HEK293 (cell line): Measurements from ENCODE around the gene DOK7.

ENCODE experiments used
- CTCF ChIA-PET: fragments of 350-600 bp; formaldehyde crosslinking; extraction: SDS; loops from one replicate; lab custom pipeline; 2021; ENCODE audit warnings: antibody characterized with exemption; lab: Yijun Ruan, JAX
- POLR2A ChIA-PET: fragments of 300-600 bp; formaldehyde crosslinking; extraction: SDS; loops from one replicate; lab custom pipeline; 2020; ENCODE audit warnings: antibody characterized with exemption, inconsistent platforms; lab: Yijun Ruan, JAX
- H3K27ac ChIP-seq: fragments of 200-500 bp; sonication (Bioruptor generic); 2 replicates; pipeline ENCODE4 v1.5.1; 2014; ENCODE audit warnings: low read depth, low read length, control low read depth, inconsistent platforms; ENCODE audit errors: extremely low read depth
- H3K36me3 ChIP-seq, 2 experiments: fragments of 200-500 bp in 1 of 2; sonication (Bioruptor generic) in 1 of 2; 1 replicate in 1 of 2; 2 replicates in 1 of 2; pipeline ENCODE4 v1.5.1; 2014 to 2017; ENCODE audit warnings: inconsistent platforms in 2 of 2, low read length in 2 of 2; ENCODE audit not compliant: control insufficient read depth in 2 of 2, insufficient read depth in 1 of 2
- H3K4me1 ChIP-seq: fragments of 200-500 bp; sonication (Bioruptor generic); 2 replicates; pipeline ENCODE4 v1.5.1; 2014; ENCODE audit warnings: mild to moderate bottlenecking, low read length, inconsistent platforms; ENCODE audit not compliant: control insufficient read depth, insufficient read depth
- H3K4me3 ChIP-seq: 2 replicates; pipeline ENCODE4 v1.5.1; 2011; ENCODE audit warnings: low read depth, mild to moderate bottlenecking, control low read depth, low read length, moderate library complexity
- H3K9me3 ChIP-seq: fragments of 200-500 bp; sonication (Bioruptor generic); 2 replicates; pipeline ENCODE4 v1.5.1; 2014; ENCODE audit warnings: low read depth, low read length, inconsistent platforms; ENCODE audit not compliant: control insufficient read depth, insufficient read depth
- KLF9 ChIP-seq: fragments of 450-650 bp; formaldehyde crosslinking; IDR thresholded peaks from 2 replicates; pipeline ENCODE4 v1.5.1; 2016; ENCODE audit warnings: missing biosample characterization, missing genetic modification characterization, low read depth
- PRDM1 ChIP-seq: fragments of 450-650 bp; formaldehyde crosslinking; IDR thresholded peaks from 2 replicates; pipeline ENCODE4; 2016; ENCODE audit warnings: missing biosample characterization, missing genetic modification characterization
- TCF7L2 ChIP-seq: IDR thresholded peaks from 2 replicates; pipeline ENCODE4 v1.6.1; 2011; ENCODE audit warnings: low read depth, mild to moderate bottlenecking, inconsistent platforms, low read length, moderate library complexity, borderline replicate concordance
- ZBTB20 ChIP-seq: fragments of 450-650 bp; formaldehyde crosslinking; IDR thresholded peaks from 2 replicates; pipeline ENCODE4 v1.5.1; 2016; ENCODE audit warnings: missing biosample characterization, missing genetic modification characterization
- ZNF10 ChIP-seq: fragments of 450-650 bp; formaldehyde crosslinking; IDR thresholded peaks from 2 replicates; pipeline ENCODE4 v1.5.1; 2017; ENCODE audit warnings: missing biosample characterization, missing genetic modification characterization
- ZNF266 ChIP-seq: fragments of 450-650 bp; formaldehyde crosslinking; IDR thresholded peaks from 2 replicates; pipeline ENCODE4 v1.5.1; 2016; ENCODE audit warnings: missing biosample characterization, missing genetic modification characterization, low read depth
- ZNF423 ChIP-seq: fragments of 450-650 bp; formaldehyde crosslinking; IDR thresholded peaks from 2 replicates; pipeline ENCODE4 v1.5.1; 2016; ENCODE audit warnings: missing biosample characterization, missing genetic modification characterization
- ZNF626 ChIP-seq: fragments of 450-650 bp; sonication (Bioruptor Pico); formaldehyde crosslinking; IDR thresholded peaks from 2 replicates; pipeline ENCODE4 v1.5.1; 2018; ENCODE audit warnings: missing biosample characterization, missing genetic modification characterization, inconsistent platforms
- ZNF654 ChIP-seq: fragments of 450-650 bp; formaldehyde crosslinking; IDR thresholded peaks from 2 replicates; pipeline ENCODE4 v1.5.1; 2016; ENCODE audit warnings: low read depth, missing biosample characterization, missing genetic modification characterization
- ZNF707 ChIP-seq: fragments of 450-650 bp; formaldehyde crosslinking; IDR thresholded peaks from 2 replicates; pipeline ENCODE4 v1.5.1; 2016; ENCODE audit warnings: missing biosample characterization, missing genetic modification characterization
- ZNF843 ChIP-seq: fragments of 450-650 bp; formaldehyde crosslinking; IDR thresholded peaks from 2 replicates; pipeline ENCODE4 v1.5.1; 2016; ENCODE audit warnings: missing biosample characterization, missing genetic modification characterization
- TF ChIP-seq, protein P1 (sequence below): fragments of 450-650 bp; formaldehyde crosslinking; IDR thresholded peaks from 2 replicates; pipeline ENCODE4 v1.5.1; 2016; ENCODE audit warnings: missing biosample characterization, missing genetic modification characterization, low read depth
- TF ChIP-seq, protein P2 (sequence below): fragments of 450-650 bp; formaldehyde crosslinking; IDR thresholded peaks from 2 replicates; pipeline ENCODE4 v1.5.1; 2016; ENCODE audit warnings: missing biosample characterization, missing genetic modification characterization
- TF ChIP-seq, protein P3 (sequence below): fragments of 450-650 bp; formaldehyde crosslinking; IDR thresholded peaks from 2 replicates; pipeline ENCODE4 v1.5.1; 2017; ENCODE audit warnings: missing biosample characterization, missing genetic modification characterization
- TF ChIP-seq, protein P4 (sequence below): fragments of 450-650 bp; formaldehyde crosslinking; IDR thresholded peaks from 2 replicates; pipeline ENCODE4 v1.5.0; 2017; ENCODE audit warnings: missing biosample characterization, missing genetic modification characterization, borderline replicate concordance
- TF ChIP-seq, protein P5 (sequence below): fragments of 450-650 bp; formaldehyde crosslinking; IDR thresholded peaks from 2 replicates; pipeline ENCODE4 v1.5.1; 2017; ENCODE audit warnings: missing biosample characterization, missing genetic modification characterization

The DOK7 gene

DNA sequence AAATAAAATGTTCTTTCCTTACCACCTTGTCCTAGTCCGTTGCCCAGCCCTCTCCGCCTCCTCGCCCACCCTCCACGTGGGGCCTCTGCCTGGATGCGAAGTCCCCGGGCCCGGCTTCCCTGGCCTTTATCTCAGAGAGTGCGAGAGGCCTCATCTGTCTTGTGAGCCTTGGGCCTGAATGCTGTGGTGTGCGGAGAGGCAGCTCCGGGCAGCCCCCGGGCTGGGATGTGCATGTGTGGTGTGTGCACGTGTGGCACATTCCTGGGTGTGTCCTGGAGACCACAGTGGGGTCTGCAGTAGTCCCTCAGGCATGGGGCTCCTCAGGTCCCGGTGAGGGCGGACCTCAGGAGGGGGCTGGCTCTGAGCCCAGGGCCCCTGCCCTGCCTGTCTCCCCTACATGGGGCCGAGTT lies 31.4 kb downstream of the DOK7 start:
- H3K27ac ChIP-seq, result no peak overlapping the region
- POLR2A ChIA-PET, result no interaction called here

DNA sequence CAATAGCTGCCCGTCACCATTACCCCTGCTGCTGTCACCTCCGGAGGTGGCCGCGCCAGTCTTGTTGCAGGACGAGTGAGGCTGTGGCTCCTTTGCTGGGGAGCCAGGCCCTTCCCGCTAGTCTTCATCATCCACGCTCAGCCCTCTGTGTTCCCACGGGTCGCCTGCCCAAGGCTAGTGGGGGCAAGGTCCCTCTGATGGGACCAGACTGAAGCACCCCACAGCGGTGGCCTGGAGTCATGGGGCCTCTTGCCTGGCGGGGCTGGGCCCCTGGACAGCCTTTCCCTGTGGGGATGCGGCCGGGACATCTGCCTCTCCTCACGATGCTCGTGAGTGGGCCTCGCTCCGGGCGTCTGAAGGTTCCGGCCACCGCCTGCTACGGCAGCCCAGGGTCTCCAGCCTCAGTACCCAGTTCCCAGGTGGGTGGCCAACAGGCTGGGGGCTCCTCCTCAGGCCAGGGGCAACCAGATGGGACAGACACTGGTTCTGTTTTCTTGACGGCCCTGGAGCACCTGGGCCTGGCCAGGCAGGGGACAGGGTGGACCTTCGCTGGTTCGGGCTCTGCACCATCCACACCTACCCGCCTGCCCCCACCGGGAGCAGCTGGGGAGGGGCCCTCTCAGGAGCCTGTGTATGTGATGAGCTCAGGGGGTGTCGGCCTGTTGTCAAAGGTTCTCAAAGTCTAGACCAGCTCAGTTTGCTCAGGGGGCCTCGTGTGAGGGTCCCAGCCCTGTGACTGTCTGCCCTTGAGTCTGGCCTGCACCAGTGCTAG lies 32.3 kb downstream of the DOK7 start:
- POLR2A ChIA-PET, result interaction anchor here (1.5 kb wide), 1 partner anchor 9 kb away, joined by 3 read pairs; no protein-coding TSS in a partner anchor
- no peaks in the 10 kb centered on the region for H3K36me3 ChIP-seq
- CTCF ChIA-PET, result interaction anchor here (1.2 kb wide), 1 partner anchor 14 kb away, joined by 3 read pairs; no protein-coding TSS in a partner anchor

More for the DNA sequence above, 31.4 kb downstream of the DOK7 start:
- CTCF ChIA-PET, result interaction anchor here (0.5 kb wide), 1 partner anchor 841 kb away, joined by 4 read pairs; no protein-coding TSS in a partner anchor
- Histone ChIP-seq H3K4me1 (no peaks in the 10 kb centered on the region), H3K36me3 (no peaks in the 10 kb centered on the region), H3K4me3 (no peak overlapping the region), H3K9me3 (no peaks in the 10 kb centered on the region)
- TF ChIP-seq ZNF843 (tag by site-specific recombination), result no peak

More for the DNA sequence above, 32.3 kb downstream of the DOK7 start:
- Histone ChIP-seq H3K9me3 (no peaks in the 10 kb centered on the region), H3K4me1 (no peaks in the 10 kb centered on the region), H3K4me3 (no peak overlapping the region), H3K27ac (no peak overlapping the region)
- TF ChIP-seq TCF7L2, result no peak
- TF ChIP-seq KLF9 (tag by site-specific recombination), result no peak
- TF ChIP-seq PRDM1 (tag by site-specific recombination), result no peak
- TF ChIP-seq, protein P1, sequence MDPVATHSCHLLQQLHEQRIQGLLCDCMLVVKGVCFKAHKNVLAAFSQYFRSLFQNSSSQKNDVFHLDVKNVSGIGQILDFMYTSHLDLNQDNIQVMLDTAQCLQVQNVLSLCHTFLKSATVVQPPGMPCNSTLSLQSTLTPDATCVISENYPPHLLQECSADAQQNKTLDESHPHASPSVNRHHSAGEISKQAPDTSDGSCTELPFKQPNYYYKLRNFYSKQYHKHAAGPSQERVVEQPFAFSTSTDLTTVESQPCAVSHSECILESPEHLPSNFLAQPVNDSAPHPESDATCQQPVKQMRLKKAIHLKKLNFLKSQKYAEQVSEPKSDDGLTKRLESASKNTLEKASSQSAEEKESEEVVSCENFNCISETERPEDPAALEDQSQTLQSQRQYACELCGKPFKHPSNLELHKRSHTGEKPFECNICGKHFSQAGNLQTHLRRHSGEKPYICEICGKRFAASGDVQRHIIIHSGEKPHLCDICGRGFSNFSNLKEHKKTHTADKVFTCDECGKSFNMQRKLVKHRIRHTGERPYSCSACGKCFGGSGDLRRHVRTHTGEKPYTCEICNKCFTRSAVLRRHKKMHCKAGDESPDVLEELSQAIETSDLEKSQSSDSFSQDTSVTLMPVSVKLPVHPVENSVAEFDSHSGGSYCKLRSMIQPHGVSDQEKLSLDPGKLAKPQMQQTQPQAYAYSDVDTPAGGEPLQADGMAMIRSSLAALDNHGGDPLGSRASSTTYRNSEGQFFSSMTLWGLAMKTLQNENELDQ, result no peak
- no peak for TF ChIP-seq ZNF423
- TF ChIP-seq, protein P2, sequence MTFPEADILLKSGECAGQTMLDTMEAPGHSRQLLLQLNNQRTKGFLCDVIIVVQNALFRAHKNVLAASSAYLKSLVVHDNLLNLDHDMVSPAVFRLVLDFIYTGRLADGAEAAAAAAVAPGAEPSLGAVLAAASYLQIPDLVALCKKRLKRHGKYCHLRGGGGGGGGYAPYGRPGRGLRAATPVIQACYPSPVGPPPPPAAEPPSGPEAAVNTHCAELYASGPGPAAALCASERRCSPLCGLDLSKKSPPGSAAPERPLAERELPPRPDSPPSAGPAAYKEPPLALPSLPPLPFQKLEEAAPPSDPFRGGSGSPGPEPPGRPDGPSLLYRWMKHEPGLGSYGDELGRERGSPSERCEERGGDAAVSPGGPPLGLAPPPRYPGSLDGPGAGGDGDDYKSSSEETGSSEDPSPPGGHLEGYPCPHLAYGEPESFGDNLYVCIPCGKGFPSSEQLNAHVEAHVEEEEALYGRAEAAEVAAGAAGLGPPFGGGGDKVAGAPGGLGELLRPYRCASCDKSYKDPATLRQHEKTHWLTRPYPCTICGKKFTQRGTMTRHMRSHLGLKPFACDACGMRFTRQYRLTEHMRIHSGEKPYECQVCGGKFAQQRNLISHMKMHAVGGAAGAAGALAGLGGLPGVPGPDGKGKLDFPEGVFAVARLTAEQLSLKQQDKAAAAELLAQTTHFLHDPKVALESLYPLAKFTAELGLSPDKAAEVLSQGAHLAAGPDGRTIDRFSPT (tag by site-specific recombination), result no peak
- no peak for TF ChIP-seq ZNF654
- no peak for TF ChIP-seq ZNF707 (tag by site-specific recombination)
- TF ChIP-seq, protein P3, sequence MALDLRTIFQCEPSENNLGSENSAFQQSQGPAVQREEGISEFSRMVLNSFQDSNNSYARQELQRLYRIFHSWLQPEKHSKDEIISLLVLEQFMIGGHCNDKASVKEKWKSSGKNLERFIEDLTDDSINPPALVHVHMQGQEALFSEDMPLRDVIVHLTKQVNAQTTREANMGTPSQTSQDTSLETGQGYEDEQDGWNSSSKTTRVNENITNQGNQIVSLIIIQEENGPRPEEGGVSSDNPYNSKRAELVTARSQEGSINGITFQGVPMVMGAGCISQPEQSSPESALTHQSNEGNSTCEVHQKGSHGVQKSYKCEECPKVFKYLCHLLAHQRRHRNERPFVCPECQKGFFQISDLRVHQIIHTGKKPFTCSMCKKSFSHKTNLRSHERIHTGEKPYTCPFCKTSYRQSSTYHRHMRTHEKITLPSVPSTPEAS (tag by site-specific recombination), result no peak
- TF ChIP-seq ZNF266 (tag by site-specific recombination), result no peak
- no peak for TF ChIP-seq ZNF10 (tag by site-specific recombination)
- TF ChIP-seq ZBTB20 (tag by site-specific recombination), result no peak
- no peak for TF ChIP-seq ZNF626 (tag by site-specific recombination)
- TF ChIP-seq, protein P4, sequence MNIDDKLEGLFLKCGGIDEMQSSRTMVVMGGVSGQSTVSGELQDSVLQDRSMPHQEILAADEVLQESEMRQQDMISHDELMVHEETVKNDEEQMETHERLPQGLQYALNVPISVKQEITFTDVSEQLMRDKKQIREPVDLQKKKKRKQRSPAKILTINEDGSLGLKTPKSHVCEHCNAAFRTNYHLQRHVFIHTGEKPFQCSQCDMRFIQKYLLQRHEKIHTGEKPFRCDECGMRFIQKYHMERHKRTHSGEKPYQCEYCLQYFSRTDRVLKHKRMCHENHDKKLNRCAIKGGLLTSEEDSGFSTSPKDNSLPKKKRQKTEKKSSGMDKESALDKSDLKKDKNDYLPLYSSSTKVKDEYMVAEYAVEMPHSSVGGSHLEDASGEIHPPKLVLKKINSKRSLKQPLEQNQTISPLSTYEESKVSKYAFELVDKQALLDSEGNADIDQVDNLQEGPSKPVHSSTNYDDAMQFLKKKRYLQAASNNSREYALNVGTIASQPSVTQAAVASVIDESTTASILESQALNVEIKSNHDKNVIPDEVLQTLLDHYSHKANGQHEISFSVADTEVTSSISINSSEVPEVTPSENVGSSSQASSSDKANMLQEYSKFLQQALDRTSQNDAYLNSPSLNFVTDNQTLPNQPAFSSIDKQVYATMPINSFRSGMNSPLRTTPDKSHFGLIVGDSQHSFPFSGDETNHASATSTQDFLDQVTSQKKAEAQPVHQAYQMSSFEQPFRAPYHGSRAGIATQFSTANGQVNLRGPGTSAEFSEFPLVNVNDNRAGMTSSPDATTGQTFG (tag by site-specific recombination), result no peak
- TF ChIP-seq, protein P5, sequence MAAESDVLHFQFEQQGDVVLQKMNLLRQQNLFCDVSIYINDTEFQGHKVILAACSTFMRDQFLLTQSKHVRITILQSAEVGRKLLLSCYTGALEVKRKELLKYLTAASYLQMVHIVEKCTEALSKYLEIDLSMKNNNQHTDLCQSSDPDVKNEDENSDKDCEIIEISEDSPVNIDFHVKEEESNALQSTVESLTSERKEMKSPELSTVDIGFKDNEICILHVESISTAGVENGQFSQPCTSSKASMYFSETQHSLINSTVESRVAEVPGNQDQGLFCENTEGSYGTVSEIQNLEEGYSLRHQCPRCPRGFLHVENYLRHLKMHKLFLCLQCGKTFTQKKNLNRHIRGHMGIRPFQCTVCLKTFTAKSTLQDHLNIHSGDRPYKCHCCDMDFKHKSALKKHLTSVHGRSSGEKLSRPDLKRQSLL (tag by site-specific recombination), result no peak
